Natural killer cell (primary cell): ENCODE data around the gene FOXI1. TPM values are rescaled to one million over a fixed set of nuclear protein-coding genes. Genes with fewer than 3 reads are reported as not detected.

ENCODE experiments used
- ATAC-seq, 3 donors: fragments of 150-1000 bp in 2 of 3; fragments of 200-7000 bp in 1 of 3; cut with Tn5 transposase; 1 replicate in 1 of 3; 2 replicates in 2 of 3; pipeline ENCODE4 v1.10.0; 2021; ENCODE audit warnings: mild to moderate bottlenecking in 2 of 3, moderate library complexity in 2 of 3
- DNase-seq, 2 donors: peaks; one replicate each; pipeline versions ENCODE4 v3.0.0 to v3.0.0-alpha.2; 2013 to 2021; ENCODE audit warnings: mixed read lengths in 1 of 2
- H3K27ac ChIP-seq: one replicate; pipeline ENCODE4 v1.5.1; 2013; ENCODE audit warnings: mild to moderate bottlenecking, low read length
- H3K27me3 ChIP-seq: one replicate; pipeline ENCODE4 v1.6.1; 2013; ENCODE audit warnings: low read length; ENCODE audit not compliant: control insufficient read depth, insufficient read depth
- H3K36me3 ChIP-seq: one replicate; pipeline ENCODE4 v1.6.1; 2013; ENCODE audit warnings: low read length; ENCODE audit not compliant: control insufficient read depth, insufficient read depth
- H3K4me1 ChIP-seq: one replicate; pipeline ENCODE4 v1.6.1; 2013; ENCODE audit warnings: low read length; ENCODE audit not compliant: control insufficient read depth, insufficient read depth
- H3K4me3 ChIP-seq: one replicate; pipeline ENCODE4 v1.5.1; 2013; ENCODE audit warnings: low read length
- H3K9me3 ChIP-seq: one replicate; pipeline ENCODE4 v1.6.1; 2013; ENCODE audit warnings: low read length; ENCODE audit not compliant: control insufficient read depth, insufficient read depth
- H3K27ac Mint-ChIP-seq, 2 donors: one replicate each; pipeline ENCODE4 v1.8.0; 2022; ENCODE audit warnings: mild to moderate bottlenecking in 2 of 2, mixed read lengths in 2 of 2, moderate library complexity in 1 of 2
- H3K27me3 Mint-ChIP-seq, 2 donors: one replicate each; pipeline ENCODE4 v1.8.0; 2022; ENCODE audit warnings: low read depth in 2 of 2, mixed read lengths in 2 of 2
- H3K36me3 Mint-ChIP-seq: one replicate; pipeline ENCODE4 v1.8.0; 2022; ENCODE audit warnings: mixed read lengths
- H3K4me1 Mint-ChIP-seq, 2 donors: one replicate each; pipeline ENCODE4 v1.8.0; 2022; ENCODE audit warnings: mixed read lengths in 2 of 2
- H3K4me3 Mint-ChIP-seq: one replicate; pipeline ENCODE4 v1.8.0; 2022; ENCODE audit warnings: mild to moderate bottlenecking, moderate library complexity, mixed read lengths
- H3K9me3 Mint-ChIP-seq, 2 donors: one replicate each; pipeline ENCODE4 v1.8.0; 2022; ENCODE audit warnings: mixed read lengths in 2 of 2
- CTCF ChIP-seq: fragments of 200-600 bp; IDR thresholded peaks from one replicate; pipeline ENCODE4 v1.8.0; 2022; ENCODE audit warnings: antibody characterized with exemption
- WGBS: methylation state at CpG from one replicate; pipeline ENCODE4 v1.1.7; 2013; ENCODE audit warnings: missing lambda C conversion rate; ENCODE audit not compliant: insufficient coverage; 5-methylcytosine and 5-hydroxymethylcytosine counted together
- intact Hi-C: fragments of 100-400 bp; cut with micrococcal nuclease; formaldehyde crosslinking; loops from one replicate; pipeline ENCODE4 v1.14.2; 2022
- total RNA-seq, 4 donors: library from RNA; stranded (reverse); fragments of 120-200 nt in 1 of 4; gene quantifications; one replicate each; pipeline versions ENCODE4 v1.2.3 to v1.2.4, GENCODE V29; 2013 to 2022

Gene FOXI1
- total RNA-seq, 3 donors from 2014 or later (not counting 1 experiment from before 2014, with no cell fraction given) = 0.18 TPM; not detected in 2

GRCh38 chr5:170114271-170114670, 8.6 kb downstream of the FOXI1 start:
- Histone ChIP-seq H3K4me1 (no peaks in the 10 kb centered on the region), H3K4me3 (no peak overlapping the region), H3K9me3 (no peaks in the 10 kb centered on the region), H3K27me3 (no peaks in the 10 kb centered on the region), H3K27ac (no peak overlapping the region), H3K36me3 (no peaks in the 10 kb centered on the region)
- Mint-ChIP-seq H3K4me1 (no peaks in the 10 kb centered on the region), H3K9me3 (no peaks in the 10 kb centered on the region), H3K36me3 (no peaks in the 10 kb centered on the region), H3K27me3 (peaks cover 11 to 13% of the 10 kb centered on the region in 2 donors), H3K27ac (no peak overlapping the region), H3K4me3 (no peak overlapping the region)
- ATAC-seq = no peak
- no peak for TF ChIP-seq CTCF
- intact Hi-C loops = no loop called here
- no peak for DNase-seq
- WGBS = 77% methylated on average over 7 of the region's 7 CpGs

GRCh38 chr5:170115925-170116324, 10.2 kb downstream of the FOXI1 start:
- Mint-ChIP-seq H3K4me3 (no peak overlapping the region), H3K4me1 (no peaks in the 10 kb centered on the region), H3K9me3 (no peaks in the 10 kb centered on the region), H3K36me3 (no peaks in the 10 kb centered on the region), H3K27ac (no peak overlapping the region), H3K27me3 (peaks cover 11 to 25% of the 10 kb centered on the region in 2 donors)
- 85% methylated on average over 2 of the region's 2 CpGs for WGBS
- DNase-seq (no peak), ATAC-seq (no peak)
- H3K9me3 ChIP-seq = no peaks in the 10 kb centered on the region
- no peaks in the 10 kb centered on the region for H3K36me3 ChIP-seq
- H3K27ac ChIP-seq = no peak overlapping the region
- intact Hi-C loops = no loop called here
- no peaks in the 10 kb centered on the region for H3K27me3 ChIP-seq
- no peak overlapping the region for H3K4me3 ChIP-seq
- TF ChIP-seq CTCF = no peak
- H3K4me1 ChIP-seq = no peaks in the 10 kb centered on the region

- intact Hi-C loops = no loop called here
- no peaks in the 10 kb centered on the region for H3K27me3 ChIP-seq
- no peak for TF ChIP-seq CTCF
- H3K4me3 ChIP-seq = no peak overlapping the region
- H3K36me3 Mint-ChIP-seq = no peaks in the 10 kb centered on the region
- H3K27ac Mint-ChIP-seq = no peak overlapping the region
- no peaks in the 10 kb centered on the region for H3K36me3 ChIP-seq
- no peaks in the 10 kb centered on the region for H3K9me3 Mint-ChIP-seq
- WGBS = 92% methylated on average over 2 of the region's 2 CpGs
- no peak overlapping the region for H3K27ac ChIP-seq
- DNase-seq = no peak
- peaks cover 13 to 38% of the 10 kb centered on the region in 2 donors for H3K27me3 Mint-ChIP-seq
- H3K4me3 Mint-ChIP-seq = no peak overlapping the region
- H3K9me3 ChIP-seq = no peaks in the 10 kb centered on the region
- H3K4me1 Mint-ChIP-seq = no peaks in the 10 kb centered on the region
- no peak for ATAC-seq
- H3K4me1 ChIP-seq = no peaks in the 10 kb centered on the region
Measured at GRCh38 chr5:170117736-170118135, 12.0 kb downstream of the FOXI1 start.

GRCh38 chr5:170120576-170120975, 14.9 kb downstream of the FOXI1 start:
- WGBS = 100% methylated on average over 2 of the region's 2 CpGs
- ATAC-seq = no peak
- no peaks in the 10 kb centered on the region for H3K27me3 ChIP-seq
- no peaks in the 10 kb centered on the region for H3K9me3 ChIP-seq
- Mint-ChIP-seq H3K9me3 (no peaks in the 10 kb centered on the region), H3K27me3 (peaks cover 17 to 48% of the 10 kb centered on the region in 2 donors), H3K4me1 (no peaks in the 10 kb centered on the region), H3K4me3 (no peak overlapping the region), H3K36me3 (no peaks in the 10 kb centered on the region), H3K27ac (no peak overlapping the region)
- H3K4me3 ChIP-seq = no peak overlapping the region
- H3K36me3 ChIP-seq = no peaks in the 10 kb centered on the region
- no peak overlapping the region for H3K27ac ChIP-seq
- intact Hi-C loops = no loop called here
- TF ChIP-seq CTCF = no peak
- H3K4me1 ChIP-seq = no peaks in the 10 kb centered on the region
- DNase-seq = no peak
